Gastrocnemius medialis (tissue), 4 donors: ENCODE measurements around the gene ADPRH. TPM values are rescaled to one million over a fixed set of nuclear protein-coding genes. Genes with fewer than 3 reads are reported as not detected.

Experiments
- ATAC-seq, 2 donors: fragments of 150-250 bp; one replicate each; pipeline ENCODE4 v1.9.1; 2016
- DNase-seq, 2 donors: peaks; one replicate each; pipeline ENCODE4 v3.0.0-alpha.2; 2019
- H3K27ac ChIP-seq, 4 donors: fragments of 200-600 bp; sonication (generic); 1 replicate in 1 of 4; 2 replicates in 3 of 4; pipeline ENCODE4 v1.5.1; 2016 to 2018; ENCODE audit warnings: mild to moderate bottlenecking in 2 of 4, moderate library complexity in 1 of 4
- H3K27me3 ChIP-seq, 3 donors: fragments of 200-600 bp; sonication (generic) in 2 of 3; 1 replicate in 1 of 3; 2 replicates in 2 of 3; pipeline versions ENCODE4 v1.5.1 to v1.6.0; 2016 to 2019; ENCODE audit warnings: mild to moderate bottlenecking in 1 of 3, moderate library complexity in 1 of 3
- H3K36me3 ChIP-seq, 2 donors: fragments of 200-600 bp; sonication (generic) in 1 of 2; one replicate each; pipeline ENCODE4 v1.5.1; 2017 to 2018
- H3K4me1 ChIP-seq, 2 donors: fragments of 200-600 bp; sonication (generic) in 1 of 2; one replicate each; pipeline ENCODE4 v1.5.1; 2016 to 2017; ENCODE audit warnings: mild to moderate bottlenecking in 2 of 2
- H3K4me3 ChIP-seq, 4 donors: fragments of 200-600 bp; sonication (generic) in 3 of 4; 1 replicate in 1 of 4; 2 replicates in 3 of 4; pipeline ENCODE4 v1.5.1; 2016 to 2019; ENCODE audit warnings: mild to moderate bottlenecking in 2 of 4
- H3K9me3 ChIP-seq, 3 donors: fragments of 200-600 bp; sonication (generic) in 2 of 3; 1 replicate in 1 of 3; 2 replicates in 2 of 3; pipeline ENCODE4 v1.5.1; 2016 to 2019
- POLR2A ChIP-seq, 2 donors: fragments of 450-650 bp; IDR thresholded peaks; one replicate each; pipeline ENCODE4 v1.6.1; 2017; ENCODE audit warnings: antibody characterized with exemption in 2 of 2, mild to moderate bottlenecking in 2 of 2, moderate library complexity in 2 of 2
- in situ Hi-C, 4 donors: fragments of 200-750 bp; cut with MboI; loops; one replicate each; pipeline versions ENCODE4 v1.15.0 to v1.8.0; 2017; ENCODE audit warnings: low sequenced_read_pairs in 4 of 4
- intact Hi-C: fragments of 100-400 bp; cut with DNase I; formaldehyde crosslinking; loops from one replicate; pipeline ENCODE4 v1.15.1; 2023; ENCODE audit warnings: low total_unique reads
- total RNA-seq, 4 donors: library from RNA; depleted of rRNA; stranded (reverse); fragments of >200 nt; gene quantifications; one replicate each; pipeline versions ENCODE4 v1.1.0 to v1.2.3, GENCODE V29; 2016
- TF ChIP-seq, protein P1 (sequence below), 5 experiments: fragments of 450-650 bp in 3 of 5; fragments of 200-600 bp in 2 of 5; sonication (generic) in 2 of 5; IDR thresholded peaks in 4 of 5; conservative IDR thresholded peaks in 1 of 5; 1 replicate in 4 of 5; 2 replicates in 1 of 5; pipeline ENCODE4 v1.5.1; 2016 to 2019; ENCODE audit warnings: antibody characterized with exemption in 5 of 5, mild to moderate bottlenecking in 3 of 5, moderate library complexity in 3 of 5

The ADPRH gene
- total RNA-seq, 4 donors from 2014 or later, result 8.2 to 15.3 (median 10.3) TPM

DNA sequence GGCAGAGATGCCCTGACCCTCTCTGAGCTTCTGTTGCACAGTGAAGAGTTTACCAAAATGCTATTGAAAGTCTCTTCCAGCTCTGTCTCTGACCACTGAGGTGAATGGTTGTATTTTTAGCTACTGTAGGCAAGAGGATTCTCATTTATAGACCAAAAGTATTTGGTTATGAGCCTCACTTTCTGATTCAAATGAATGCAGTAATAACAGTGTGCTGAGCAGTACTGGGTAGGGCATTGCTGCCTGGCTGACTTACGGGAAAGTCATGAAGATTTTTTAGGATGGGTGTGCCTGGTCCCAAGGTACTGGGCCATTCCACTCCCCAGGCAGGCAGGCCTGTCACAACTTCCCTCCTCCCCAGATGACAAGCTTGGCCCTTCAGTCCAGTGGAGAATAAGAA, 33.9 kb downstream of the ADPRH start:
- ATAC-seq (no peak), DNase-seq (no peak)
- Histone ChIP-seq H3K27ac (no peak overlapping the region), H3K4me1 (peaks cover 0 to 4% of the 10 kb centered on the region in 2 donors), H3K27me3 (no peaks in the 10 kb centered on the region), H3K36me3 (no peaks in the 10 kb centered on the region), H3K9me3 (no peaks in the 10 kb centered on the region), H3K4me3 (no peak overlapping the region)
- TF ChIP-seq, protein P1, sequence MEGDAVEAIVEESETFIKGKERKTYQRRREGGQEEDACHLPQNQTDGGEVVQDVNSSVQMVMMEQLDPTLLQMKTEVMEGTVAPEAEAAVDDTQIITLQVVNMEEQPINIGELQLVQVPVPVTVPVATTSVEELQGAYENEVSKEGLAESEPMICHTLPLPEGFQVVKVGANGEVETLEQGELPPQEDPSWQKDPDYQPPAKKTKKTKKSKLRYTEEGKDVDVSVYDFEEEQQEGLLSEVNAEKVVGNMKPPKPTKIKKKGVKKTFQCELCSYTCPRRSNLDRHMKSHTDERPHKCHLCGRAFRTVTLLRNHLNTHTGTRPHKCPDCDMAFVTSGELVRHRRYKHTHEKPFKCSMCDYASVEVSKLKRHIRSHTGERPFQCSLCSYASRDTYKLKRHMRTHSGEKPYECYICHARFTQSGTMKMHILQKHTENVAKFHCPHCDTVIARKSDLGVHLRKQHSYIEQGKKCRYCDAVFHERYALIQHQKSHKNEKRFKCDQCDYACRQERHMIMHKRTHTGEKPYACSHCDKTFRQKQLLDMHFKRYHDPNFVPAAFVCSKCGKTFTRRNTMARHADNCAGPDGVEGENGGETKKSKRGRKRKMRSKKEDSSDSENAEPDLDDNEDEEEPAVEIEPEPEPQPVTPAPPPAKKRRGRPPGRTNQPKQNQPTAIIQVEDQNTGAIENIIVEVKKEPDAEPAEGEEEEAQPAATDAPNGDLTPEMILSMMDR (IDR thresholded peaks at IDR 0.05 in 4 of 5, conservative IDR thresholded peaks at IDR 0.05 in 1 of 5), result no peak
- no peak for TF ChIP-seq POLR2A (IDR thresholded peaks at IDR 0.05)
- in situ Hi-C loops, result no loop called here
- intact Hi-C loops, result no loop called here

- no peak overlapping the region for H3K27ac ChIP-seq
- H3K27me3 ChIP-seq, result no peaks in the 10 kb centered on the region
- DNase-seq, result no peak
- in situ Hi-C loops, result no loop called here
- no peak overlapping the region for H3K4me3 ChIP-seq
- no peaks in the 10 kb centered on the region for H3K9me3 ChIP-seq
- no peak for TF ChIP-seq POLR2A (IDR thresholded peaks at IDR 0.05)
- TF ChIP-seq, protein P1 (IDR thresholded peaks at IDR 0.05 in 4 of 5, conservative IDR thresholded peaks at IDR 0.05 in 1 of 5), result no peak
- H3K36me3 ChIP-seq, result no peaks in the 10 kb centered on the region
- no peak for ATAC-seq
- H3K4me1 ChIP-seq, result peaks cover 4 to 11% of the 10 kb centered on the region in 2 donors
- intact Hi-C loops, result no loop called here
Measured at GRCh38 chr3:119613872-119614271, 34.6 kb downstream of the ADPRH start.

GRCh38 chr3:119616056-119616455, 36.8 kb downstream of the ADPRH start:
- intact Hi-C loops, result no loop called here
- no peak overlapping the region for H3K4me3 ChIP-seq
- H3K27ac ChIP-seq, result no peak overlapping the region
- H3K9me3 ChIP-seq, result no peaks in the 10 kb centered on the region
- H3K27me3 ChIP-seq, result no peaks in the 10 kb centered on the region
- H3K4me1 ChIP-seq, result peaks cover 24 to 25% of the 10 kb centered on the region in 2 donors
- in situ Hi-C loops, result no loop called here
- DNase-seq, result no peak
- no peak for TF ChIP-seq POLR2A (IDR thresholded peaks at IDR 0.05)
- TF ChIP-seq, protein P1 (IDR thresholded peaks at IDR 0.05 in 4 of 5, conservative IDR thresholded peaks at IDR 0.05 in 1 of 5), result no peak
- H3K36me3 ChIP-seq, result no peaks in the 10 kb centered on the region
- ATAC-seq, result no peak

DNA sequence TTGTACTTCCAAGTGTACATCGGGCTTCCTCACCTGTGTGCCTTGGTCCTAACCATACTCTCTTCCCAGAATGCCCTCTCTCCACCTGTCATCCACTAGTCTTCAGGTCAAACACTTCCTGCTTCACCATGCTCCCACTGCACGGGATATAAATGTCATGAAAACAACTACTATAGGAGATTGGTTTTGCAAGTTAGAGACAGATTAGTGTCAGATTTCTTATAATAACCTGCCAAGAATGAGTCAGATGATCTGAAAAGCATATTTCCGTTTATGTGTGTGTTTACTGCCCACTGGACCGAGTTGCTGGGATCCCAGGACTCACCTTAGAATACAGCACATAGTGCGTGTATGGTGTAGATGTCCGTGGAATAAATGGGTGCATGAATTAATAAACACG, 39.8 kb downstream of the ADPRH start:
- Histone ChIP-seq H3K27ac (peak overlapping the region; percentile 86 to 90 (median 86)), H3K9me3 (no peaks in the 10 kb centered on the region), H3K27me3 (no peaks in the 10 kb centered on the region), H3K4me1 (peaks cover 32 to 41% of the 10 kb centered on the region in 2 donors), H3K4me3 (peak overlapping the region in 3 of 4 donors; percentile 33 to 48 (median 48)), H3K36me3 (no peaks in the 10 kb centered on the region)
- intact Hi-C loops, result no loop called here
- TF ChIP-seq, protein P1 (IDR thresholded peaks at IDR 0.05 in 4 of 5, conservative IDR thresholded peaks at IDR 0.05 in 1 of 5), result no peak
- peak in 1 of 2 donors; percentile 58 for TF ChIP-seq POLR2A (IDR thresholded peaks at IDR 0.05)
- in situ Hi-C loops, result no loop called here
- DNase-seq, result peak in 1 of 2 donors; percentile 32
- ATAC-seq, result peak; percentile 54 to 72

- peak overlapping the region in 1 of 4 donors; percentile 48 for H3K4me3 ChIP-seq
- H3K9me3 ChIP-seq, result no peaks in the 10 kb centered on the region
- DNase-seq (peak; percentile 76 to 89), ATAC-seq (peak; percentile 79 to 80)
- peak overlapping the region; percentile 86 to 90 (median 86) for H3K27ac ChIP-seq
- in situ Hi-C loops, result no loop called here
- intact Hi-C loops, result no loop called here
- no peaks in the 10 kb centered on the region for H3K36me3 ChIP-seq
- TF ChIP-seq, protein P1 (IDR thresholded peaks at IDR 0.05 in 4 of 5, conservative IDR thresholded peaks at IDR 0.05 in 1 of 5), result no peak
- peak in 1 of 2 donors; percentile 62 for TF ChIP-seq POLR2A (IDR thresholded peaks at IDR 0.05)
- H3K4me1 ChIP-seq, result peaks cover 44 to 55% of the 10 kb centered on the region in 2 donors
- no peaks in the 10 kb centered on the region for H3K27me3 ChIP-seq
Measured at GRCh38 chr3:119620899-119621298, 41.6 kb downstream of the ADPRH start.
